SK-N-MC (cell line): ENCODE measurements around the gene KCNH1.

Experiments used
- EZH2 ChIP-seq: fragments of 200-600 bp; sonication (generic); IDR thresholded peaks from one replicate; pipeline ENCODE4 v1.6.1; 2017; ENCODE audit warnings: antibody characterized with exemption
- POLR2AphosphoS5 ChIP-seq: IDR thresholded peaks from 2 replicates; pipeline ENCODE4 v1.6.1; 2012; ENCODE audit warnings: mild to moderate bottlenecking, low read depth, low read length, borderline replicate concordance

GRCh38 chr1:210775289-210775688 is 358.7 kb downstream of the KCNH1 start:
- TF ChIP-seq EZH2, result no peak
- no peak for TF ChIP-seq POLR2AphosphoS5
